ENCODE results near the gene DAB2IP.

Gene DAB2IP

GRCh38 chr9:121765021-121765950, 113.9 kb downstream of the DAB2IP start:
- no peaks in the 10 kb centered on the region for H3K9me3 ChIP-seq (ENCODE audit: low read length)
- H2AFZ ChIP-seq (ENCODE audit: low read depth, low read length): no peak overlapping the region
- peaks cover 61% of the 10 kb centered on the region for H3K36me3 ChIP-seq (ENCODE audit: insufficient read depth, low read length)
- no peaks in the 10 kb centered on the region for H3K27me3 ChIP-seq (ENCODE audit: insufficient read depth, low read length)
- H3K4me1 ChIP-seq (ENCODE audit: insufficient read depth, low read length): no peaks in the 10 kb centered on the region
- H3K4me3 ChIP-seq (ENCODE audit: low read length): no peak overlapping the region

- peaks cover 58% of the 10 kb centered on the region for H3K36me3 ChIP-seq (ENCODE audit: insufficient read depth, low read length)
- H2AFZ ChIP-seq (ENCODE audit: low read depth, low read length): no peak overlapping the region
- H3K4me3 ChIP-seq (ENCODE audit: low read length): no peak overlapping the region
- H3K9me3 ChIP-seq (ENCODE audit: low read length): no peaks in the 10 kb centered on the region
- H3K4me1 ChIP-seq (ENCODE audit: insufficient read depth, low read length): no peaks in the 10 kb centered on the region
- H3K27me3 ChIP-seq (ENCODE audit: insufficient read depth, low read length): no peaks in the 10 kb centered on the region
Measured at GRCh38 chr9:121766081-121766683, 114.7 kb downstream of the DAB2IP start.

- peaks cover 62% of the 10 kb centered on the region for H3K36me3 ChIP-seq (ENCODE audit: insufficient read depth, low read length)
- no peak overlapping the region for H2AFZ ChIP-seq (ENCODE audit: low read depth, low read length)
- no peak overlapping the region for H3K4me3 ChIP-seq (ENCODE audit: low read length)
- no peaks in the 10 kb centered on the region for H3K9me3 ChIP-seq (ENCODE audit: low read length)
- no peaks in the 10 kb centered on the region for H3K4me1 ChIP-seq (ENCODE audit: insufficient read depth, low read length)
- H3K27me3 ChIP-seq (ENCODE audit: insufficient read depth, low read length): no peaks in the 10 kb centered on the region
Measured at GRCh38 chr9:121767171-121767769, 115.8 kb downstream of the DAB2IP start.

- H3K36me3 ChIP-seq (ENCODE audit: insufficient read depth, low read length): peaks cover 71% of the 10 kb centered on the region
- H3K4me1 ChIP-seq (ENCODE audit: insufficient read depth, low read length): no peaks in the 10 kb centered on the region
Measured at GRCh38 chr9:121768416-121769015, 117.1 kb downstream of the DAB2IP start.

GRCh38 chr9:121769939-121770338, 118.5 kb downstream of the DAB2IP start:
- H3K36me3 ChIP-seq (ENCODE audit: insufficient read depth, low read length): peaks cover 79% of the 10 kb centered on the region
- H3K27me3 ChIP-seq (ENCODE audit: insufficient read depth, low read length): no peaks in the 10 kb centered on the region
- H3K4me1 ChIP-seq (ENCODE audit: insufficient read depth, low read length): no peaks in the 10 kb centered on the region
- H2AFZ ChIP-seq (ENCODE audit: low read depth, low read length): no peak overlapping the region
- H3K9me3 ChIP-seq (ENCODE audit: low read length): no peaks in the 10 kb centered on the region
- no peak overlapping the region for H3K4me3 ChIP-seq (ENCODE audit: low read length)

More at GRCh38 chr9:121768416-121769015, 117.1 kb downstream of the DAB2IP start:
- Histone ChIP-seq H3K9me3 (ENCODE audit: low read length) (no peaks in the 10 kb centered on the region), H3K4me3 (ENCODE audit: low read length) (no peak overlapping the region), H2AFZ (ENCODE audit: low read depth, low read length) (no peak overlapping the region), H3K27me3 (ENCODE audit: insufficient read depth, low read length) (no peaks in the 10 kb centered on the region)

GRCh38 chr9:121770415-121771273, 119.2 kb downstream of the DAB2IP start:
- H3K4me3 ChIP-seq (ENCODE audit: low read length): no peak overlapping the region
- H3K9me3 ChIP-seq (ENCODE audit: low read length): no peaks in the 10 kb centered on the region
- no peak overlapping the region for H2AFZ ChIP-seq (ENCODE audit: low read depth, low read length)
- H3K27me3 ChIP-seq (ENCODE audit: insufficient read depth, low read length): no peaks in the 10 kb centered on the region
- no peaks in the 10 kb centered on the region for H3K4me1 ChIP-seq (ENCODE audit: insufficient read depth, low read length)
- H3K36me3 ChIP-seq (ENCODE audit: insufficient read depth, low read length): peaks cover 83% of the 10 kb centered on the region

GRCh38 chr9:121771418-121771817, 120.0 kb downstream of the DAB2IP start:
- Histone ChIP-seq H3K36me3 (ENCODE audit: insufficient read depth, low read length) (peaks cover 83% of the 10 kb centered on the region), H3K4me1 (ENCODE audit: insufficient read depth, low read length) (no peaks in the 10 kb centered on the region), H3K9me3 (ENCODE audit: low read length) (peaks cover 3% of the 10 kb centered on the region), H3K4me3 (ENCODE audit: low read length) (no peak overlapping the region), H2AFZ (ENCODE audit: low read depth, low read length) (no peak overlapping the region), H3K27me3 (ENCODE audit: insufficient read depth, low read length) (no peaks in the 10 kb centered on the region)

- H3K27me3 ChIP-seq (ENCODE audit: insufficient read depth, low read length): no peaks in the 10 kb centered on the region
- H3K36me3 ChIP-seq (ENCODE audit: insufficient read depth, low read length): peaks cover 84% of the 10 kb centered on the region
- H2AFZ ChIP-seq (ENCODE audit: low read depth, low read length): no peak overlapping the region
- H3K4me3 ChIP-seq (ENCODE audit: low read length): no peak overlapping the region
- H3K4me1 ChIP-seq (ENCODE audit: insufficient read depth, low read length): no peaks in the 10 kb centered on the region
- H3K9me3 ChIP-seq (ENCODE audit: low read length): peaks cover 4% of the 10 kb centered on the region
Measured at GRCh38 chr9:121771851-121772599, 120.6 kb downstream of the DAB2IP start.

- Histone ChIP-seq H3K4me3 (ENCODE audit: low read length) (no peak overlapping the region), H3K36me3 (ENCODE audit: insufficient read depth, low read length) (peaks cover 82% of the 10 kb centered on the region), H3K27me3 (ENCODE audit: insufficient read depth, low read length) (no peaks in the 10 kb centered on the region), H3K4me1 (ENCODE audit: insufficient read depth, low read length) (no peaks in the 10 kb centered on the region), H2AFZ (ENCODE audit: low read depth, low read length) (no peak overlapping the region), H3K9me3 (ENCODE audit: low read length) (peaks cover 8% of the 10 kb centered on the region)
Measured at GRCh38 chr9:121772600-121773285, 121.3 kb downstream of the DAB2IP start.

- Histone ChIP-seq H3K4me3 (ENCODE audit: low read length) (no peak overlapping the region), H3K27me3 (ENCODE audit: insufficient read depth, low read length) (no peaks in the 10 kb centered on the region), H3K4me1 (ENCODE audit: insufficient read depth, low read length) (no peaks in the 10 kb centered on the region), H2AFZ (ENCODE audit: low read depth, low read length) (no peak overlapping the region), H3K9me3 (ENCODE audit: low read length) (peaks cover 12% of the 10 kb centered on the region), H3K36me3 (ENCODE audit: insufficient read depth, low read length) (peaks cover 80% of the 10 kb centered on the region)
Measured at GRCh38 chr9:121773286-121773953, 122.0 kb downstream of the DAB2IP start.

All from neuron (in vitro differentiated cells).